ENCODE measurements around the gene MYO3A.
A peak's percentile ranks its signal among the peaks of the same experiment; 100 is the strongest.
"Not testable (repeated sequence)": the region's sequence is repeated elsewhere in the genome, so short reads cannot be mapped to it uniquely, and the experiment has no call there.

The MYO3A gene

GRCh38 chr10:26095781-26096180 is 161.8 kb downstream of the MYO3A start:
- no peak for DNase-seq

- not testable (repeated sequence) for DNase-seq
Measured at GRCh38 chr10:26097549-26097948, 163.5 kb downstream of the MYO3A start.

- no peak for DNase-seq
Measured at GRCh38 chr10:26112532-26112931, 178.5 kb downstream of the MYO3A start.

- DNase-seq, result no peak
Measured at GRCh38 chr10:26138613-26139012, 204.6 kb downstream of the MYO3A start.

GRCh38 chr10:26156019-26156418 is 222.0 kb downstream of the MYO3A start:
- DNase-seq, result no peak

- no peak for DNase-seq
Measured at GRCh38 chr10:26157734-26158133, 223.7 kb downstream of the MYO3A start.

GRCh38 chr10:26169466-26169865 is 235.4 kb downstream of the MYO3A start:
- no peak for DNase-seq

- DNase-seq, result no peak
Measured at GRCh38 chr10:26172131-26172530, 238.1 kb downstream of the MYO3A start.

- no peak for DNase-seq
Measured at GRCh38 chr10:26173837-26174236, 239.8 kb downstream of the MYO3A start.

- DNase-seq, result no peak
Measured at GRCh38 chr10:26177341-26177740, 243.3 kb downstream of the MYO3A start.

GRCh38 chr10:26194275-26194674 is 260.2 kb downstream of the MYO3A start:
- DNase-seq, result no peak

- no peak for DNase-seq
Measured at GRCh38 chr10:26197248-26197647, 263.2 kb downstream of the MYO3A start.

GRCh38 chr10:26198119-26198518 is 264.1 kb downstream of the MYO3A start:
- no peak for DNase-seq

- no peak for DNase-seq
Measured at GRCh38 chr10:26199841-26200240, 265.8 kb downstream of the MYO3A start.

- DNase-seq, result no peak
Measured at GRCh38 chr10:26205223-26205622, 271.2 kb downstream of the MYO3A start.

GRCh38 chr10:26211781-26212444 is 277.9 kb downstream of the MYO3A start:
- DNase-seq, result no peak

GRCh38 chr10:26212511-26212910 is 278.5 kb downstream of the MYO3A start:
- no peak for DNase-seq

- no peak for DNase-seq
Measured at GRCh38 chr10:26213157-26213800, 279.2 kb downstream of the MYO3A start.

GRCh38 chr10:26214004-26214403 is 280.0 kb downstream of the MYO3A start:
- no peak for DNase-seq

GRCh38 chr10:26214551-26215395 is 280.7 kb downstream of the MYO3A start:
- DNase-seq, result no peak

GRCh38 chr10:26215396-26215934 is 281.4 kb downstream of the MYO3A start:
- no peak for DNase-seq

- peak; percentile 2 for DNase-seq
Measured at GRCh38 chr10:26215935-26216584, 282.0 kb downstream of the MYO3A start.
